ENCODE data around the gene PLIN5.

GRCh38 chr19:4519172-4519496 lies 15.9 kb downstream of the PLIN5 start:
- TF ChIP-seq POLR2A (IDR thresholded peaks at IDR 0.05; ENCODE audit: extremely low read depth, insufficient read length) (no peak), CTCF (IDR thresholded peaks at IDR 0.05; ENCODE audit: low read depth, low read length) (no peak)
